IMR-90 (cell line): ENCODE data around the gene TWIST1. TPM values are rescaled to one million over a fixed set of nuclear protein-coding genes. Genes with fewer than 3 reads are reported as not detected.

ENCODE experiments used
- ATAC-seq: fragments of 200-7000 bp; cut with Tn5 transposase; 2 replicates; pipeline ENCODE4 v1.9.1; 2020; ENCODE audit warnings: low read depth, mild to moderate bottlenecking, moderate library complexity
- BruUV-seq: library from RNA; stranded (reverse); fragments of 400-500 nt; replicated peaks from 2 replicates; lab custom pipeline; 2021; lab: Mats Ljungman, UMichigan
- CTCF ChIA-PET: fragments of 300-600 bp; formaldehyde crosslinking; extraction: SDS; loops from one replicate; lab custom pipeline; 2021; ENCODE audit warnings: antibody characterized with exemption; lab: Yijun Ruan, JAX
- POLR2A ChIA-PET: fragments of 300-600 bp; sonication (Branson Sonifier 250); formaldehyde crosslinking; loops from one replicate; lab custom pipeline; 2022; ENCODE audit warnings: antibody characterized with exemption; ENCODE audit not compliant: unreplicated experiment; lab: Charles Lee
- DNase-seq: peaks from one replicate; pipeline ENCODE4 v3.0.0; 2013
- H2AFZ ChIP-seq: replicated peaks from 2 replicates; pipeline ENCODE3; 2013; ENCODE audit warnings: low read length, mild to moderate bottlenecking; ENCODE audit not compliant: poor library complexity
- H2AK5ac ChIP-seq: 2 replicates; pipeline ENCODE4 v1.6.1; 2013; ENCODE audit warnings: low read depth, low read length, inconsistent platforms
- H2AK9ac ChIP-seq: replicated peaks from 2 replicates; pipeline ENCODE3; 2013; ENCODE audit warnings: mild to moderate bottlenecking, low read depth, low read length, moderate library complexity; ENCODE audit not compliant: poor library complexity
- H2BK120ac ChIP-seq: 2 replicates; pipeline ENCODE4 v1.6.1; 2013; ENCODE audit warnings: low read depth, low read length, inconsistent platforms
- H2BK15ac ChIP-seq: 3 replicates; pipeline ENCODE4 v1.6.1; 2013; ENCODE audit warnings: low read depth, low read length, inconsistent platforms
- H2BK20ac ChIP-seq: 2 replicates; pipeline ENCODE4 v1.6.1; 2013; ENCODE audit warnings: low read depth, mild to moderate bottlenecking, inconsistent platforms, low read length, moderate library complexity
- H2BK5ac ChIP-seq: 2 replicates; pipeline ENCODE4 v1.6.1; 2013; ENCODE audit warnings: mild to moderate bottlenecking, low read depth, low read length, inconsistent platforms; ENCODE audit not compliant: poor library complexity, severe bottlenecking
- H3K14ac ChIP-seq: replicated peaks from 2 replicates; pipeline ENCODE4 v1.6.1; 2013; ENCODE audit warnings: low read depth, low read length, inconsistent platforms
- H3K18ac ChIP-seq: 2 replicates; pipeline ENCODE4 v1.6.1; 2013; ENCODE audit warnings: low read depth, low read length, control low read depth
- H3K23ac ChIP-seq: 2 replicates; pipeline ENCODE4 v1.6.1; 2013; ENCODE audit warnings: low read depth, low read length, inconsistent platforms
- H3K27ac ChIP-seq: 2 replicates; pipeline ENCODE4 v1.5.1; 2013; ENCODE audit warnings: mild to moderate bottlenecking, control low read depth, low read length; ENCODE audit not compliant: insufficient read depth
- H3K27me3 ChIP-seq: 2 replicates; pipeline ENCODE4 v1.6.1; 2013; ENCODE audit warnings: low read length; ENCODE audit not compliant: control insufficient read depth, insufficient read depth
- H3K36me3 ChIP-seq: 2 replicates; pipeline ENCODE4 v1.6.1; 2013; ENCODE audit warnings: low read length, mixed read lengths; ENCODE audit not compliant: control insufficient read depth, insufficient read depth
- H3K4ac ChIP-seq: 2 replicates; pipeline ENCODE4 v1.6.1; 2013; ENCODE audit warnings: low read depth, low read length, inconsistent platforms
- H3K4me1 ChIP-seq: 2 replicates; pipeline ENCODE4 v1.6.1; 2013; ENCODE audit warnings: low read length, mixed read lengths; ENCODE audit not compliant: control insufficient read depth, insufficient read depth
- H3K4me2 ChIP-seq: 2 replicates; pipeline ENCODE4 v1.6.1; 2013; ENCODE audit warnings: low read depth, mild to moderate bottlenecking, control low read depth, low read length, moderate library complexity
- H3K4me3 ChIP-seq: 2 replicates; pipeline ENCODE4 v1.5.1; 2013; ENCODE audit warnings: low read depth, mild to moderate bottlenecking, control low read depth, low read length, moderate library complexity; ENCODE audit not compliant: insufficient read depth
- H3K56ac ChIP-seq: 2 replicates; pipeline ENCODE4 v1.6.1; 2013; ENCODE audit warnings: low read length, inconsistent platforms; ENCODE audit not compliant: insufficient read depth; ENCODE audit errors: extremely low read depth
- H3K79me1 ChIP-seq, 2 experiments: 2 replicates each; pipeline ENCODE4 v1.6.1; 2013; ENCODE audit warnings: low read length in 2 of 2, inconsistent platforms in 1 of 2, low read depth in 1 of 2
- H3K9ac ChIP-seq: 2 replicates; pipeline ENCODE4 v1.6.1; 2013; ENCODE audit warnings: low read depth, low read length, control low read depth
- H3K9me1 ChIP-seq: 2 replicates; pipeline ENCODE4 v1.6.1; 2013; ENCODE audit warnings: low read length, inconsistent platforms; ENCODE audit not compliant: insufficient read depth
- H3K9me3 ChIP-seq: 2 replicates; pipeline ENCODE4 v1.6.1; 2013; ENCODE audit warnings: low read length; ENCODE audit not compliant: control insufficient read depth, insufficient read depth
- H4K20me1 ChIP-seq: 2 replicates; pipeline ENCODE4 v1.6.1; 2013; ENCODE audit warnings: low read length, inconsistent platforms; ENCODE audit not compliant: insufficient read depth
- H4K5ac ChIP-seq: 2 replicates; pipeline ENCODE4 v1.6.1; 2013; ENCODE audit warnings: mild to moderate bottlenecking, low read depth, low read length, control low read depth
- H4K8ac ChIP-seq, 2 experiments: 2 replicates each; pipeline ENCODE4 v1.6.1; 2013; ENCODE audit warnings: low read depth in 2 of 2, low read length in 2 of 2, control low read depth in 1 of 2, inconsistent platforms in 1 of 2
- H4K91ac ChIP-seq: 2 replicates; pipeline ENCODE4 v1.6.1; 2013; ENCODE audit warnings: low read depth, low read length, inconsistent platforms; ENCODE audit not compliant: insufficient read depth
- CHD1 ChIP-seq: IDR thresholded peaks from 2 replicates; pipeline ENCODE4 v1.6.1; 2012; ENCODE audit warnings: low read depth, low read length, improper control_type of control experiment
- MAFK ChIP-seq: IDR thresholded peaks from 2 replicates; pipeline ENCODE4 v1.6.1; 2012; ENCODE audit warnings: low read depth, low read length, improper control_type of control experiment
- RFX5 ChIP-seq: IDR thresholded peaks from 2 replicates; pipeline ENCODE4 v1.8.0; 2012; ENCODE audit warnings: low read depth, mild to moderate bottlenecking, low read length, moderate library complexity
- WGBS, 2 experiments: methylation state at CpG; one replicate each; pipeline versions ENCODE4 v1.1.5 to v1.1.7; 2013; ENCODE audit warnings: missing lambda C conversion rate in 2 of 2; ENCODE audit not compliant: insufficient read length in 1 of 2; ENCODE audit errors: extremely low coverage in 2 of 2; 5-methylcytosine and 5-hydroxymethylcytosine counted together
- dilution Hi-C: fragments of 300-500 bp; cut with HindIII; formaldehyde crosslinking; loops from one replicate; pipeline ENCODE4 v1.14.3; 2018; ENCODE audit warnings: low sequenced_read_pairs; ENCODE audit not compliant: unreplicated experiment
- in situ Hi-C: fragments of 300-500 bp; cut with MboI; formaldehyde crosslinking; loops from 3 replicates; pipeline ENCODE4 v1.14.3; 2019; ENCODE audit warnings: low sequenced_read_pairs, inconsistent platforms, mixed read lengths
- intact Hi-C: fragments of 100-400 bp; cut with micrococcal nuclease; formaldehyde crosslinking; loops from 2 replicates; pipeline ENCODE4 v1.10.0; 2022
- polyA plus RNA-seq, 3 experiments: library from polyadenylated mRNA; depleted of rRNA; stranded (reverse); fragments of >200 nt; gene quantifications; 2 replicates each; pipeline ENCODE4 v1.2.3, GENCODE V29; 2012; ENCODE audit warnings: low replicate concordance in 1 of 3
- total RNA-seq: library from RNA; depleted of rRNA; stranded (reverse); fragments of >200 nt; gene quantifications from 2 replicates; pipeline ENCODE4 v1.2.3, GENCODE V29; 2012

Gene TWIST1
- total and polyA plus RNA-seq, 2 of the 4 experiments (the other 2 are of a cell fraction): 5.4 to 42.3 TPM

DNA sequence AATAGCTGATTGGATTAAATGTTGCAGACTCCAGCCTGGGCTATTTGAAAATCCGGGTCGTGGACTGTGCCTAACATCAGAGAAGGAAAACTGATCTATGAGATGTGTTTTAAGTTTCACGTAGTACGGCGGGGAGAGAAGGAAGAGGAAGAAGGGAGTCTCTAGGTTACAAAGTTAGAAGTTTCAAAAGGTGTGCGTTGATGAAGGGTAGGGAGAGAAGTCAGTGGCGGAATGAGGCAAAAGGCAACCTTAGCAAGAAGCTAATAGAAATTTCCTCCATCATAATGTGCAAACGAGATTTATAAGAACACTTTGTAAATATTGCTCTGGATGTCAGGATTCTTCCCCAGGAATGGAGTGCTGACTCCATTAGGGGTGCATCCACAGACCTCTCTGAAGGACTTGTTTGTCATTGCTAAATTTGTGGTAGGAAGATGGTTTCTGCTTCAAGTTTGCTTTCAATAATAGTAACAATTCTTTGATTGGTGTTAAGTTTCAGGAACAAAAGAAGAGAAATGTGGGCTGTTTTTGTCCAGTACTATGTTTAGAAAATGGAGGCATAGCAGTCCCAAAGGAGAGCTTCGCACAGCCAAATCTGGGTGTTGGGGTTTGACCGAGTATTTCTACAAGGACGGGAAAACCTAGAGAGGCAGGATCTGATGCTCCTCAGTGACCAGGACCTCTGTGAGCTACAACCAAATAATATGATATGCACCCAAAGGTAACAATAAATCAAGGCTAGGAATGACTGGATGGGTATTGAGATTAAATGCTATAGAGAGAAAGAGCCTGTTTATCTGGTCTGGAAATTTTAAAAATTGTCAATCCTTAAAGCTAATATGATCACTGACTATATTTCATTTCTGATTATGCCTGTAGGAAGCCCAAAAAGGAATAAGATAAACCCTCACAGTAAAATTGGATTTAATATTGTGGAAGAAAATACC lies 8.2 kb downstream of the TWIST1 start:
- no peak overlapping the region for H3K4me2 ChIP-seq
- H2BK20ac ChIP-seq: no peak overlapping the region
- H2BK5ac ChIP-seq: no peak overlapping the region
- DNase-seq (no peak), ATAC-seq (no peak)
- no peak overlapping the region for H3K4me3 ChIP-seq
- peaks cover 6 to 33% of the 10 kb centered on the region in 2 experiments; a peak in 3 of 4 replicates for H3K79me1 ChIP-seq
- no peak overlapping the region for H4K91ac ChIP-seq
- no peaks in the 10 kb centered on the region for H3K9me3 ChIP-seq
- intact Hi-C loops (loop anchor here (5.0 kb wide), 3 partner anchors 212 to 757 kb away; no protein-coding TSS in a partner anchor), in situ Hi-C loops (loop anchor here (25.0 kb wide), 1 partner anchor 747 kb away; no protein-coding TSS in a partner anchor), dilution Hi-C loops (no loop called here)
- no peak overlapping the region for H4K8ac ChIP-seq
- H3K23ac ChIP-seq: peak overlapping the region; percentile 1; the same call in 1 of the 2 replicates
- H3K27me3 ChIP-seq: no peaks in the 10 kb centered on the region
- no peak overlapping the region for H3K18ac ChIP-seq
- no peak overlapping the region for H2BK15ac ChIP-seq
- no peak overlapping the region for H3K4ac ChIP-seq
- no peak overlapping the region for H2AK5ac ChIP-seq
- no peak overlapping the region for H3K27ac ChIP-seq
- H3K4me1 ChIP-seq: peaks cover 7% of the 10 kb centered on the region
- WGBS, 2 experiments: 38% methylated on average over 4 of the region's 11 CpGs; no CpG with 5 or more reads in 1 of the 2 experiments
- H3K9ac ChIP-seq: no peak overlapping the region
- peaks cover 3% of the 10 kb centered on the region; the same call in 1 of the 2 replicates for H4K20me1 ChIP-seq
- TF ChIP-seq CHD1 (no peak), MAFK (no peak), RFX5 (no peak)
- H2BK120ac ChIP-seq: no peak overlapping the region
- ChIA-PET POLR2A (no interaction called here), CTCF (no interaction called here)
- no peak overlapping the region for H3K14ac ChIP-seq
- BruUV-seq: no TSS peak
- no peak overlapping the region for H3K56ac ChIP-seq
- H3K9me1 ChIP-seq: 0 out of 2 replicates have a peak, but pooled peaks cover 3% of the 10 kb centered on the region
- no peaks in the 10 kb centered on the region; the same call in 1 of the 2 replicates for H3K36me3 ChIP-seq
- H2AFZ ChIP-seq: no peak overlapping the region
- no peak overlapping the region for H4K5ac ChIP-seq
- H2AK9ac ChIP-seq: no peak overlapping the region
